Hepatocyte (in vitro differentiated cells): Measurements from ENCODE around the gene DRC7. TPM values are rescaled to one million over a fixed set of nuclear protein-coding genes. Genes with fewer than 3 reads are reported as not detected.

Experiments used
- DNase-seq: peaks from one replicate; pipeline ENCODE4 v3.0.0-alpha.2; 2016; ENCODE audit warnings: low spot score
- H2AFZ ChIP-seq: fragments of 200-600 bp; sonication (generic); 2 replicates; pipeline ENCODE4 v1.6.0; 2016; ENCODE audit warnings: antibody characterized with exemption, mild to moderate bottlenecking
- H3K27ac ChIP-seq: fragments of 200-600 bp; sonication (generic); 2 replicates; pipeline ENCODE4 v1.5.1; 2016; ENCODE audit warnings: mild to moderate bottlenecking
- H3K27me3 ChIP-seq: fragments of 200-600 bp; sonication (generic); 2 replicates; pipeline ENCODE4 v1.6.1; 2016
- H3K36me3 ChIP-seq: fragments of 200-600 bp; sonication (generic); replicated peaks from 2 replicates; pipeline ENCODE4 v1.5.1; 2016; ENCODE audit warnings: low read depth; ENCODE audit not compliant: insufficient read depth
- H3K4me1 ChIP-seq: fragments of 200-600 bp; sonication (generic); 2 replicates; pipeline ENCODE4 v1.5.1; 2016; ENCODE audit warnings: mild to moderate bottlenecking, moderate library complexity; ENCODE audit not compliant: insufficient read depth
- H3K4me2 ChIP-seq: fragments of 200-600 bp; sonication (generic); 2 replicates; pipeline ENCODE4 v1.6.0; 2016
- H3K4me3 ChIP-seq: fragments of 200-600 bp; sonication (generic); 2 replicates; pipeline ENCODE4 v1.5.1; 2016; ENCODE audit warnings: mild to moderate bottlenecking
- H3K79me2 ChIP-seq: fragments of 200-600 bp; sonication (generic); 2 replicates; pipeline ENCODE4 v1.6.0; 2017; ENCODE audit warnings: mild to moderate bottlenecking
- H3K9me2 ChIP-seq: fragments of 200-600 bp; sonication (generic); replicated peaks from 2 replicates; pipeline ENCODE4 v1.6.0; 2017; ENCODE audit warnings: mild to moderate bottlenecking; ENCODE audit not compliant: insufficient read depth
- H3K9me3 ChIP-seq: fragments of 200-600 bp; sonication (generic); 2 replicates; pipeline ENCODE4 v1.5.1; 2016; ENCODE audit warnings: low read depth, mild to moderate bottlenecking
- H4K20me1 ChIP-seq: fragments of 200-600 bp; sonication (generic); 2 replicates; pipeline ENCODE4 v1.6.0; 2016; ENCODE audit warnings: mild to moderate bottlenecking; ENCODE audit not compliant: insufficient read depth, poor library complexity, severe bottlenecking
- CTCF ChIP-seq: fragments of 200-600 bp; sonication (generic); IDR thresholded peaks from 2 replicates; pipeline ENCODE4 v1.5.1; 2016; ENCODE audit warnings: antibody characterized with exemption, mild to moderate bottlenecking; ENCODE audit not compliant: poor library complexity
- EZH2 ChIP-seq: fragments of 200-600 bp; sonication (generic); IDR thresholded peaks from 2 replicates; pipeline ENCODE4 v1.6.1; 2016; ENCODE audit warnings: antibody characterized with exemption, mild to moderate bottlenecking, borderline replicate concordance
- EZH2phosphoT487 ChIP-seq: fragments of 200-600 bp; sonication (generic); IDR thresholded peaks from one replicate; pipeline ENCODE4 v1.6.1; 2018; ENCODE audit warnings: antibody characterized with exemption, mild to moderate bottlenecking, low read depth, moderate library complexity; ENCODE audit not compliant: unreplicated experiment, severe bottlenecking
- WGBS: methylation state at CpG from one replicate; pipeline ENCODE4 v1.1.6; 2016; ENCODE audit warnings: low lambda C conversion rate; ENCODE audit errors: missing lambda C conversion rate; 5-methylcytosine and 5-hydroxymethylcytosine counted together
- polyA plus RNA-seq: library from polyadenylated mRNA; unstranded; fragments of >200 nt; fragmentation: Nextera tagmentation; extraction: Ambion mirVana; gene quantifications from 2 replicates; pipeline ENCODE4 v1.2.1, GENCODE V29; 2016
- total RNA-seq: library from RNA; depleted of rRNA; stranded (reverse); fragments of >200 nt; gene quantifications from 2 replicates; pipeline ENCODE4 v1.2.3, GENCODE V29; 2014

DRC7 gene
- total and polyA plus RNA-seq, 2 experiments from 2014 or later = 0.27 to 0.93 TPM

- peak overlapping the region; percentile 77 for H3K4me2 ChIP-seq
- peak overlapping the region; percentile 16 for H3K4me3 ChIP-seq
- H3K9me3 ChIP-seq = no peaks in the 10 kb centered on the region
- H3K79me2 ChIP-seq = no peaks in the 10 kb centered on the region
- H3K27me3 ChIP-seq = no peaks in the 10 kb centered on the region
- 68% methylated on average over 20 of the region's 20 CpGs for WGBS
- H2AFZ ChIP-seq = peak overlapping the region; percentile 51
- TF ChIP-seq CTCF = no peak
- TF ChIP-seq EZH2 = no peak
- TF ChIP-seq EZH2phosphoT487 = no peak
- peaks cover 19% of the 10 kb centered on the region for H3K4me1 ChIP-seq
- no peaks in the 10 kb centered on the region for H3K9me2 ChIP-seq
- no peak for DNase-seq
- H3K27ac ChIP-seq = peak overlapping the region; percentile 86
- H4K20me1 ChIP-seq = no peaks in the 10 kb centered on the region
- no peaks in the 10 kb centered on the region for H3K36me3 ChIP-seq
Observed at GRCh38 chr16:57734308-57734924, 39.8 kb downstream of the DRC7 start.

GRCh38 chr16:57734925-57735754 is 40.5 kb downstream of the DRC7 start:
- peak; percentile 99 for DNase-seq
- Histone ChIP-seq H3K36me3 (no peaks in the 10 kb centered on the region), H3K9me2 (no peaks in the 10 kb centered on the region), H2AFZ (peak overlapping the region; percentile 51), H3K4me1 (peaks cover 19% of the 10 kb centered on the region), H4K20me1 (no peaks in the 10 kb centered on the region), H3K27me3 (no peaks in the 10 kb centered on the region), H3K9me3 (no peaks in the 10 kb centered on the region), H3K79me2 (no peaks in the 10 kb centered on the region), H3K4me3 (peak overlapping the region; percentile 16), H3K27ac (peak overlapping the region; percentile 86), H3K4me2 (peak overlapping the region; percentile 84)
- 3% methylated on average over 41 of the region's 45 CpGs for WGBS
- TF ChIP-seq EZH2 (no peak), EZH2phosphoT487 (no peak), CTCF (no peak)

- H3K4me3 ChIP-seq = peak within 1 kb of the TSS; percentile 16
- H3K27ac ChIP-seq = peak within 1 kb of the TSS; percentile 86
- peak within 1 kb of the TSS; percentile 51 for H2AFZ ChIP-seq
- H4K20me1 ChIP-seq = no peaks in the 10 kb centered on the region
- H3K36me3 ChIP-seq = no peaks in the 10 kb centered on the region
- H3K27me3 ChIP-seq = no peaks in the 10 kb centered on the region
- H3K79me2 ChIP-seq = no peaks in the 10 kb centered on the region
- H3K9me2 ChIP-seq = no peaks in the 10 kb centered on the region
- no peak for DNase-seq
- H3K4me2 ChIP-seq = peak within 1 kb of the TSS; percentile 84
- no peak for TF ChIP-seq EZH2phosphoT487
- no peak for TF ChIP-seq CTCF
- TF ChIP-seq EZH2 = no peak
- under 1% methylated on average over 22 of the region's 35 CpGs for WGBS
- H3K4me1 ChIP-seq = peaks cover 19% of the 10 kb centered on the region
- no peaks in the 10 kb centered on the region for H3K9me3 ChIP-seq
Observed at GRCh38 chr16:57735755-57736418, 41.3 kb downstream of the DRC7 start, which contains the start of gene KATNB1. TSS of gene KATNB1 (plus strand) at chr16:57735770. CDS start at chr16:57737244, 1,474 bp downstream.
